NCI-H526 (cell line): ENCODE results near the gene SGCD.
"Not testable (repeated sequence)": the region's sequence is repeated elsewhere in the genome, so short reads cannot be mapped to it uniquely, and the experiment has no call there.

ENCODE experiments used
- DNase-seq, 2 experiments: peaks; one replicate each; lab custom pipeline; 2025; lab: John Stamatoyannopoulos, UW

Gene SGCD

GRCh38 chr5:156631005-156631404 lies 304.0 kb downstream of the SGCD start:
- no peak for DNase-seq

GRCh38 chr5:156634301-156634700 lies 307.3 kb downstream of the SGCD start:
- no peak for DNase-seq

GRCh38 chr5:156640691-156641241 lies 313.8 kb downstream of the SGCD start:
- DNase-seq = no peak

- no peak for DNase-seq
These were observed 314.7 kb downstream of the SGCD start for GRCh38 chr5:156641686-156642085.

GRCh38 chr5:156647034-156647451 lies 320.1 kb downstream of the SGCD start:
- DNase-seq = no peak

GRCh38 chr5:156654444-156654843 lies 327.5 kb downstream of the SGCD start:
- no peak for DNase-seq

GRCh38 chr5:156655732-156656131 lies 328.8 kb downstream of the SGCD start:
- DNase-seq = no peak

GRCh38 chr5:156664832-156665231 lies 337.9 kb downstream of the SGCD start:
- DNase-seq = not testable (repeated sequence)

- not testable (repeated sequence) for DNase-seq
These were observed 339.7 kb downstream of the SGCD start for GRCh38 chr5:156666686-156667085.

GRCh38 chr5:156667616-156668015 lies 340.7 kb downstream of the SGCD start:
- DNase-seq = no peak

- no peak for DNase-seq
These were observed 342.5 kb downstream of the SGCD start for GRCh38 chr5:156669416-156669815.

- DNase-seq = no peak
These were observed 343.7 kb downstream of the SGCD start for GRCh38 chr5:156670615-156671014.

- no peak for DNase-seq
These were observed 348.4 kb downstream of the SGCD start for GRCh38 chr5:156675395-156675794.

GRCh38 chr5:156677963-156678362 lies 351.0 kb downstream of the SGCD start:
- no peak for DNase-seq

GRCh38 chr5:156678484-156678883 lies 351.5 kb downstream of the SGCD start:
- DNase-seq = no peak

GRCh38 chr5:156680831-156681230 lies 353.9 kb downstream of the SGCD start:
- DNase-seq = no peak

GRCh38 chr5:156681265-156681664 lies 354.3 kb downstream of the SGCD start:
- no peak for DNase-seq

- DNase-seq = no peak
These were observed 356.0 kb downstream of the SGCD start for GRCh38 chr5:156682971-156683370.

GRCh38 chr5:156683509-156683908 lies 356.5 kb downstream of the SGCD start:
- DNase-seq = no peak

- no peak for DNase-seq
These were observed 357.3 kb downstream of the SGCD start for GRCh38 chr5:156684216-156684615.

- no peak for DNase-seq
These were observed 358.5 kb downstream of the SGCD start for GRCh38 chr5:156685481-156685880.

GRCh38 chr5:156686380-156686779 lies 359.4 kb downstream of the SGCD start:
- DNase-seq = no peak

- no peak for DNase-seq
These were observed 359.8 kb downstream of the SGCD start for GRCh38 chr5:156686796-156687195.

GRCh38 chr5:156687514-156687913 lies 360.6 kb downstream of the SGCD start:
- no peak for DNase-seq

- no peak for DNase-seq
These were observed 364.6 kb downstream of the SGCD start for GRCh38 chr5:156691572-156691971.
